ENCODE data around the gene CPLANE1.
"Not testable (repeated sequence)": the region's sequence is repeated elsewhere in the genome, so short reads cannot be mapped to it uniquely, and the experiment has no call there.

The CPLANE1 gene

DNA sequence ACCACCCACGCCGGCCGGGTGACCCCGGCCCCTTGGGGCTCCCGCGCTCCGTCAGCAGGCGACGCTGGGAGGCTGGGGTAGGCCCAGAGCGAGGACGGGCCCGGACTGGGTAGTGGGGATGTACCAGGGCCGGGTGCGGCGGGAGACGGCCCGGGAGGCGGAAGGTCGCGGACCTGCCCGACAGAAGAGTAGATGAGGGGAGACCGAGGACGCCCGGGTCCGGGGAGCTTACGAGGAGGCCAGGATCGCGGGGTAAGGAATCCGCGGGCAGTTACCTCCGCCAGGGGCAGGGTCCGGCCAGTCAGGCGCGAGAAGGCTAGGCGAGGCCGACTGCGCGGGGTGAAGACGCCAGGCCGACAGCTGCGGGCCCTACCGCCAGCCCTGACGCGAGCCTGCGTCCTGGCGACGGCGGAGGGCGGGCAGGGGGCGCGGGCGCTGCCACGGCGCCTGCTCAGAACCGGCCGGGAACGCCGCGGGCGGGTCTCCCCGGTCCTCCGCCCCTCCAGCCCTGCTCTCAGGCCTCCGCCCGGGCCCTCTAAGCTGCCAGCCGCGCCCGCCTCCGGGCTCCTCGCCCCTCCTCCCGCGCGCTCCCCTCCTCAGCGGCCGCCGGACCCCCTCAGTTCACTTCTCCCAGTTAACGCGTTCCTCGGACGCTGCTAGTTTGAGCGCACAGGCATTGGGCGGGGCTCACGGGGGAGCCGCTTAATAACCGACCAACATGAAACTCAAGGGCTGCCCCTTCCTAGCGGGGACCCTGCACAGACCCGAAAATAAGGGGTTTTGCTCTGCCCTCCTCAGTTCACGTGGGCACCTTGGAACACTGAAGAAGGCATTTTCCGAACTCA is at the start of gene CPLANE1:
Gene CPLANE1, minus strand, starts transcription at position 407 of the 845 bp plus-strand sequence. CDS start 1,678 bp downstream, outside the sequence.
- DNase-seq: peak; percentile 82

DNA sequence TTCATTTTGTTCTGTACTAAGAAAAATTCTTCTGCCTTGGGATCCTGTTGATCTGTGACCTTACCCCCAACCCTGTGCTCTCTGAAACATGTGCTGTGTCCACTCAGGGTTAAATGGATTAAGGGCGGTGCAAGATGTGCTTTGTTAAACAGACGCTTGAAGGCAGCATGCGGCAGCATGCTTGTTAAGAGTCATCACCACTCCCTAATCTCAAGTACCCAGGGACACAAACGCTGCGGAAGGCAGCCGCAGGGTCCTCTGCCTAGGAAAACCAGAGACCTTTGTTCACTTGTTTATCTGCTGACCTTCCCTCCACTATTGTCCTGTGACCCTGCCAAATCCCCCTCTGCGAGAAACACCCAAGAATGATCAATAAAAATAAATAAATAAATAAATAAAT is 47.1 kb upstream of the CPLANE1 start:
- DNase-seq: not testable (repeated sequence)

DNA sequence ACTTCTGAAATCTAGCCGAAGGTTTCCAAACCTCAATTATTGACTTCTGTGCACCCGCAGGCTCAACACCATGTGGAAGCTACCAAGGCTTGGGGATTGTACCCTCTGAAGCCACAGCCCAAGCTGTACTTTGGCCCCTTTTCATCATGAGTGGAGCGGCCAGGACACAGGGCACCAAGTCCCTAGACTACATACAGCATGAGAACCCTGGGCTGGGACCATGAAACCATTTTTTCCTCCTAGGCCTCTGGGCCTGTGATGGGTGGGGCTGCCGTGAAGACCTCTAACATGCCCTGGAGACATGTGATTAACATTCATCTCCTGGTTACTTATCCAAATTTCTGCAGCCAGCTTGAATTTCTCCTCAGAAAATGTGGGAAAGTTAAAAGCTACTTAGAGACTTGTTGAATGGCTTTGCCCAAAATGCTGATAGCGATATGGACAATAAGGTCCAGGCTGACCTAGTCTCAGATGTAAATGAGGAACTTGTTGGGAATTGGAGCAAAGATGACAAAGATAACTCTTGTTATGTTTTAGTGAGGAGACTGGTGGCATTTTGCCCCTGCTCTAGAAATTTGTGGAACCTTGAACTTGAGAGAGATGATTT is 34.1 kb upstream of the CPLANE1 start:
- no peak for DNase-seq

DNA sequence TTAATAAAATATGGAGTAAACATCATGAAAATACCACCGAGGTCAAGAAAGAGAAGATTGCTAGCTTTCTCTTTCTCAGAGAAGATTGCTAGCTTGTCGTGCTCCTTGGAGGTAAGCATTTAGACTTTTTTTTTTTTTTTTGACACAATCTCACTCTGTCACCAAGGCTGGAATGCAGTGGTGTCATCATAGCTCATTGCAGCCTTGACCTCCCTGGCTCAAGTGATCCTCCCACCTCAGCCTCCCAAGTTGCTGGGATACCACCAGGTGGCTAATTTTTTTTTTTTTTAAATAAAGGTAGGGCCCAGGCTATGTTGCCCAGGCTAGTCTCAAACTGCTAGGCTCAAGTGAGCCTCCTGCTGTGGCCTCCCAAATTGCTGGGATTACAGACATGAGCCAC is 26.3 kb upstream of the CPLANE1 start:
- no peak for DNase-seq

DNA sequence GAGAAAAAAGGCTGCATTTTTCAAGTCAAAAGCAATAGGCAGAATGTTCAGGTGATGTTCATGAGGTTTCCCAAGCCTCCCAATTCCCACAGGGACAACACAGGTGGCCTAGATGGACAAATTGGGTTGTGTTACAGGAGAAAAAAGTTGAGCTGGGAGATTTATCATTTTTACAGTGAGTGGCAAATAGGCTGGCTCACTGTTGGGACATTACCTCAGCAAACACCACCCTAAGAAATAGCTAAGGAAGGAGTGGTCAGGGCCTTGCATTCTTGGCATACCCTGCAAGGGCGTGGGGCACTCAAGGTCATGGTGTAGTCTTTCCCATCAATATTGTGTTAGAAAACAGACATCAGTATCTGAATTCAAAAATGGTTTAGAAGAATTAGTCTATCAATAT is 23.3 kb upstream of the CPLANE1 start:
- no peak for DNase-seq

DNA sequence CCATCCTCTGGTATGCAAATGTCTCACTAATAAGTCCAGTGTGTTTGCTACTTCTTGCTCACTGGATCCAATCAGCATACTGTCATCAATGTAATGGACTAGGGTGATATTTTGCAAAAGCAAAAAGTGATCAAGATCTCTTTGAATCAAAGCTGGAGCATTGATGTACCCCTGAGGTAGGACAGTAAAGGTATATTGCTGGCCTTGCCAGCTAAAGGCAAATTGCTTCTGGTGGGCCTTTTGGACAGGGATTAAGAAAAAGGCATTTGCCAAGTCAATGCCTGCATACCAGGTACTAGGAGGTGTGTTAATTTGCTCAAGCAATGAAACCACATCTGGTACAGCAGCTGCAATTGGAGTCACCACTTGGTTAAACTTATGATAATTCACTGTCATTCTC is 18.9 kb upstream of the CPLANE1 start:
- not testable (repeated sequence) for DNase-seq

DNA sequence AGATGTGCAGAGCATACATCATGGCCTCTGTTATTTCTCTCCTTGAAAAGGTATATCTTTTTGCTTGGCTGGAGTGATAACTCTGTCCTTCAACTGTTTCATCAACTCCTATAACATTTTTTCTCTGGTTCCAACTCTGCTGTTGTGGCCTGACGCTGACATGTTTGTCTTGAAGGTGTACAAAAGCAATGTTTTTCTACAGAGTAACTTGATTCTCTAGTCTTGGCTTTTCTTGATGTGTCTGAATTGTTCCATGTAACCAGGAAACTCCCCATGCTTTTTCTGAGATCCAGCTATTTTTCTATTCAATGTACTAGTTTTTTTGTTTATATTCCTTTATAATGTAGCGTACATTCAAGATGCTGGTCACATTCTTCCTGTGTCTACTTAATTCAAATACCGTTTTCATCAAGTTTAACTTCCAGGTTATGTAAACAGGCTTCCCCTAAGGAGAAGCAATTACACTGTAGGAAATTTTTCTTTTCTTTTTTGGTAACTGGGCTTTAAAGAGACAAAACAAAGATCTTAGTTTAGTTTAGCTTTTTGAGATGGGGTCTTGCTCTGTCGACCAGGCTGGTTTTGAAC is 6.7 kb upstream of the CPLANE1 start:
- no peak for DNase-seq

DNA sequence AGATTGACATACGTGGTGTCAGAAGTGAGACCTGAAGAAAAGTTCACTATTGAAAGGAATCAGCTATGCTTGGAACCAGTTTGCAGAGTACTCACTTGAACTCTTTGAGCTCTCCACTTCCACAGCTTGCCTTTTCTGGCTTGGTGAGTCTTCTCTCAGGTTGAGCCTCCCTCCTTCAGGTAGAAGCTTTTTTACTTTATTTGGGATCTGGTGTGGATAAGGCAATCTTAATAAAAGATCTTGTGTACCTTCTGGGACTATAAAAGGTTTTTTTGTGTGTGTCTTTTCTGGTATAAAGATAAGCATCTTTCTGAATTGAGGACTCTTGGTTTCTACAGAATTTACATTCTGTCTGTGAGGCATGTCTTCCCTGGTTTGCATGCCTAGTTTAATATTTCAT is 5.4 kb upstream of the CPLANE1 start:
- DNase-seq: no peak

DNA sequence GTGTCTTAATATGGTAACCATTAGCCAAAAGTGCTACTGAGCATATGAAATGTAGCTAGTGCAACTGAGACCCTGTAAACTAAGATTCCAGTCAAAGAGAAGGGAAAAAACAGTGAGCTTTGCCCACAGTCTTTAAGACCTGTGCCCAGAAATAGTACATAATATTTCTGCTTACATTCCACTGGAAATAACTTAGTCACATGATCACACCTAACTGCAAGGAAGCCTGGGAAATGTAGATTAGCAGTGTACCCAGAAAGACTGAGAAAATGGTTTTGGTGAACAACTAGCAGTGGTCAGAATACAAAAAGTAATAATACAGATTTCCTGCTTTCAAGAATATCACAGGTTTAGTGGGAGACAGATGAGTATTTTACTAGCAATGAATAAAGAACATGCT is 2.5 kb upstream of the CPLANE1 start:
- DNase-seq: no peak

DNA sequence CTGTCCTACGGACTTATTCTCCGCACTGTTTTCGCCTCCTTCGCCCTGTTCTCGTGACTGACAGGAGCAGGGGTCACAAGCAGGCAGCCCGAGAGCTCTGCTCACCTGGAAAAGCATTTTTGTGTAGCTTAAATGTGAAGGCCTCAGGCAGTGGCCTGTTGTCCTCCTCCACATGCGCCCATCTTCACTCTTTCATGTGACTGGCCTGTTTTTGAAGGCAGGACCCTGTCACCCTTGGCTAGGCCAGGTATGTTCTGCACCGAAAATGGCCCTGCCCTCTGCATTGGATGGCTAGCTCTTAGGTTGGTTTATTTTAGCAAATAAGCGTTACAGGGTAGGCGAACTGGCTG is 614 bp upstream of the CPLANE1 start:
- no peak for DNase-seq

DNA sequence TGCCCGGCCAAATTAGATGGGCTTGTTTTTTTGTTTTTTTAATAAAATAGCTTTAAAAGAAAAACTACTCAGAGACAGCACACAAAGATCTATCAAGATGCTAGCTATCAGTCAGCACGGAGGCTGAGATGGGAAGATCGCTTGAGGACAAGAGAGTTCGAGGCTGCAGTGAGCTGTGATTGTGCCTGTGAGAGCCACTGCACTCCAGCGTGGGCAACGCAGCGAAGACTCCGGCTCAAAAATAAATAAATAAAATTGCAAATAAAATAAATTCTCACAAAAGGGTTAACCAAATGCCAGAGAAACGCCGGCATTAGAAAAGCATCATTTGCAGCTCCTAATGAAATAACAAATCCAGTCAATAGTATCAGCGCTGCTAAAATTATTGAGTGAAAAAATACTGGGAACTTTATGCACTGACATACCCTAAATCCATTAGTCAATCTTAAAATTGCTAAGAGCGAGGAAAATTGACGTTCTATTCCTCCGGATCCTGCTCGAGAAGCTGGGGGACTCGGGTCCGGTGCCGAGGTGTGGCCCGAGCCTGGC is 681 bp downstream of the CPLANE1 start:
- peak; percentile 5 for DNase-seq

DNA sequence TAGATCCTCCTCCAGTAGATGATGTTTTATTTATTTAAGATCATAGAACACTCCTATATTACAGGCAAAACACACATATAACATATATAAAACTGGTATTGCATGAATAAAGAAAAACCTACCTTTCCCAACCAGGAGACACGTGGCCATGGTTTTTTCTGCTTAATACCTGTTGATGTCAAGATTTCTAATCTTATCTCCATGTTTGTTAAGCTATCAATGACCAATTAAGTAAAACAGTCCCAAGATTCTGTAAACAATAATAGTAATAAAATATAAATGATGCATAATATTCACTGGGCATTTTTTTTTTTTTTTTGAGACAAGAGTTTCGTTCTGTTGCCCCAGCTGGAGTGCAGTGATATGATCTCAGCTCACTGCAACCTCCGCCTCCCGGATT is 1.7 kb downstream of the CPLANE1 start:
- DNase-seq: no peak

DNA sequence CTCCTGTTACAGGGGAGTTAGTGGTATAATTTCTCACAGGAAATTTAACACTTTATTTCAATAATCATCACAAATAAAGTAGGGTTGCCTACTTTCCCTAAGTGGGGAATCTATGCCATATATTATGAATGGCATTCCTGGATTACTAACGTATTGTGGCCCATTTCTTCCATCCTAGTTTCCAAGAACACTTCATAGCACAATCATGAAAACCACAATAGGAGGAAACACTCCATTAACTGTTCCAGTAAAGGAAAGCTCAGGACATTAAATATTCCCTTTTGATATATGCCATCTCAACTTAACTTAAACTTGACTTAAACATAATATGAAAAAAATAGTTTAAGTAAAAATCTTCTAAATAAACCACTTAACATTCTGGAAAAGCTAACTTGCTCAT is 2.1 kb downstream of the CPLANE1 start:
- no peak for DNase-seq

DNA sequence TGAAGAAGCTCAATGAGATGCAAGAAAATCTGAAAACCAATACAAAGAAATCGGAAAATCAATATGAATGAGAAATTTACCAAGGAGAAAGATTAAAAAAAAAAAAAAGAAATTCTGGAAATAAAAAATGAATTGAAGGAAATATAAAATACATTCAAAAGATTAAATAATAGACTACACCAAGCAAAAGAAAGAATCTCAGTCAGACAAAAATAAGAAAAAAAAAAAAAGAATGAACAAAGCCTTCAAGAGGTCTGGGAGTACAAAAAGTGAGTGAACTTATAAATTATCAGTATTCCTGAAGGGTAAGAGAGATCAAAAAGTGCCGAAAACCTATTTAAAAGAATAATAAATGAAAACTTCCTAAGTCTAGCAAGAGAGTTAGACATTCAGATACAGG is 14.9 kb downstream of the CPLANE1 start:
- DNase-seq: no peak

DNA sequence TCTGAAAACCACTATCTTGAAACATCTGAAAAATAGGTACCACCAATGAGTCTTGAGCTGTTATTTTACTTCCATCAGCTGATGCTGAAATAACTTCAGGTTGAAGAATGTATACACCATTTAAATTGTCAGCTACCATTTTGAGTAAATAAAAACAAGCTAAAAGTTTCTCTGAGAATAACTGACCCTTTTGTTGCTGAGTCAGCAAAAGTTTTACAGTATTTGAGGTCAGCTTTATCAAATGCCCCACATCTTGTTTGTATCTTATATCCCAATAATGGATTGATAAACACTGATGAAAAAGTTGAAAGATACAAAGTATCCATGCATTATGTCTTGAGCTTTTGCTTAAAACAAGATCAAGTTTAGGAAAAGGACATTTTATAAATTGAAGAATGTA is 22.8 kb downstream of the CPLANE1 start:
- no peak for DNase-seq

DNA sequence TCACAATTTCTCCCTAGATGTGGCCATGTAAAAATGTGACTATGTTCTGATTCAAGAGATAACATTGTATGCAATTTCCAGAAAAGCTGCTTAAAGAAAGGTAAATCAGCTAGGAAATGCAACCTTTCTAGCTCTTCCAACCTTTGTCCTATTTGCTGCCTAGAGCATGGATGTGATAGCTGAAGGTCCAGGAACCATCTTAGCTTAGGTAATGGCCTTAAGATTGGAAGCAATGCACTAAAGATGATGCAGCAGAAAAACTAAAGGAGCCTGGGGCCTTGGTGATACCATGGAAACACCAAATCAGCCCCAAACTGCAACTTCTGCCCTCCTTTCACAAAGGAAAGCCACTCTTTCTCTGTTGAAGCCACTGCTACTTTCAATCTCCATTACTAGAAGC is 27.0 kb downstream of the CPLANE1 start:
- no peak for DNase-seq

DNA sequence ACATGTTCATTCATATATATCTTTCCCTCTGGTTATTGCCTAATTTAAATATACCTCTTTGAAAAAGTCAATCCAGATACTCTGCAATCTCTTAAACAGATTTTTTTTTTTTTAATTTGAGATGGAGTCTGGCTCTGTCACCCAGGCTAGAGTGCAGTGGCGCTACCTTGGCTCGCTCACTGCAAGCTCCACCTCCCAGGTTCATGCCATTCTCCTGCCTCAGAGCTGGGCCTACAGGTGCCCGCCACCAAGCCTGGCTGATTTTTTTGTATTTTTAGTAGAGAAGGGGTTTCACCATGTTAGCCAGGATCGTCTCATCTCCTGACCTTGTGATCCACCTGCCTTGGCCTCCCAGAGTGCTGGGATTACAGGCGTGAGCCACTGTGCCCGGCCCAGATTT is 28.8 kb downstream of the CPLANE1 start:
- DNase-seq: not testable (repeated sequence)

DNA sequence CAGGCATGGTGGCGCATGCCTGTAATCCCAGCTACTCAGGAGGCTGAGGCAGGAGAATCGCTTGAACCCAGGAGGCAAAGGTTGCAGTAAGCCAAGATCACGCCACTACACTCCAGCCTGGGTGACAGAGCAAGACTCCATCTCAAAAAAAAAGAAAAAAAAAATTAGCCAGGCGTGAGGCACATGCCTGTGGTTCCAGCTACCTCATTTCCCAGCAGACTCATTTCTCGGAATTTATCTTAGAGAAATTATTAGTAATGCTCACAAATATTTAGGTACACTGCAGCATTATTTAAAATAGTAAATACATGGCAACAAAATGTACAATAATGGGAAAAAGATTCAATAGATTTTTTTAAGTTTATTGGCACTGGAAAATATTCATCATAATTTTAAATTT is 29.8 kb downstream of the CPLANE1 start:
- DNase-seq: not testable (repeated sequence)

DNA sequence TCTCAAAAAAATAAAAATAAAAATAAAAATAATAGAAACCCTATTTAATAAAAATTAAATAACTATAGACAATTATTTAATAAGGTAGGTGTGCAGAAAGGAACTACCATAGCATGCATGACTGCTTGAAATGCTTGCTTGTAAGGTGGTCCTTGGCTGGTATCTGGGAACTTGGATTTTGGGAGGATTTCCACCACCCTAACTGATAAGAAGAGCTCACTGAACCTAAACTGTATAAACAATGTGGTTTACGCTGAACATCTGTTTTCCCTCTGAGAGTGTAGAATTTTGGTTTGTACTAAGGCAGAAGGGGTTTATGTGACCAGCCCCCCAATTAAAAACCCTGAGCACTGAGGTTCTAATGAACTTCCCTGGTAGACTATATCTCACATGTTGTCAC is 31.2 kb downstream of the CPLANE1 start:
- no peak for DNase-seq

DNA sequence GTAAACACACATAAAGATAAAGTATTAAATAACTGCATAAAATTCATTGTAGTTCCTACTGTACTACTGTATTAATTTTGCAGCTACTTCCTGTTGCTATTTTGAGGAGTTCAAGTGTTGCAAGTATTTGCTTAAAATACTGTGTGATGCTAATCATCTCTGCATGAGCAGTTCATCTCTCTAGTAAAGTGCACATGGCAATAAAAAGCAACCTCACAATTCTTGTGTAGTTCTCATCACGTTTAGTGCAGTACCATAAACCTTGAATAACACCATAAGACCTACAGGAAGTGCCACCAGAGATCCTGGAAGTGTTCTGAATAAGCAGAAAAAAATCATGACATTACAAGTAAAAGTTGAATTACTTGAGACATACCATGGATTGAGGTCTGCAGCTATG is 34.6 kb downstream of the CPLANE1 start:
- peak; percentile 2 for DNase-seq

DNA sequence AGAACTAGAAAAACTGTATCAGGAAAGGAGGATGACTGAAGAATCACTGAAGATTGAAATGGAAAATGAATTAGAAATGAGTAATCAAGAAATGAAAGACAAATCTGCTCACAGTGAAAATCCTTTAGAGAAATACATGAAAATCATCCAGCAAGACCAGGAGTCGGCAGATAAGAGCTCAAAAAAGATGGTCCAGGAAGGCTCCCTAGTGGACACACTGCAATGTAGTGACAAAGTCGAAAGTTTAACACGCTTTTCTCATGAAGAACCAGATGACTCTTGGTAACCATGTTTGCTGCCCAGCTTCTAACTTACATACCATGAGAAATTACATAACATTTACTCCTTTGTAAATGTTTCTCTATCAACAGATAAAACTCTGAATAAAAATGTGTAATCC is 37.1 kb downstream of the CPLANE1 start:
- no peak for DNase-seq

DNA sequence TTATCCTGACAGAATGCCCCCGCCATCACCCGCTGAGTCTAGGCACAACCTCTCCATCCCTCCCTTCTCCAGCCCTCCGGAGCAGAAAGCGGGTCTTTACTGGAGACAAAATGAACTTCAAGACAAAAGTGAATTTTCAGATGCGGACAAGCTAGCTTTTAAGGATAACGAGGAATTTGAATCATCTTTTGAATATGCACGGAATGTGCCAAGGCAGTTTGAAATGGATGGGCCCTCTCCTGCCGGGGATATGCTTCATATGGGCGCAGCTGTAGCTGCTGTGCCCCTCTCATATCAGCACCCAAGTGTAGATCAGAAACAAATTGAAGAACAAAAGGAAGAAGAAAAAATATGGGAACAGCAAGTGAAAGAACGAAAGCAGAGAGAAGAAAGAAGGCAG is 37.5 kb downstream of the CPLANE1 start:
- no peak for DNase-seq

DNA sequence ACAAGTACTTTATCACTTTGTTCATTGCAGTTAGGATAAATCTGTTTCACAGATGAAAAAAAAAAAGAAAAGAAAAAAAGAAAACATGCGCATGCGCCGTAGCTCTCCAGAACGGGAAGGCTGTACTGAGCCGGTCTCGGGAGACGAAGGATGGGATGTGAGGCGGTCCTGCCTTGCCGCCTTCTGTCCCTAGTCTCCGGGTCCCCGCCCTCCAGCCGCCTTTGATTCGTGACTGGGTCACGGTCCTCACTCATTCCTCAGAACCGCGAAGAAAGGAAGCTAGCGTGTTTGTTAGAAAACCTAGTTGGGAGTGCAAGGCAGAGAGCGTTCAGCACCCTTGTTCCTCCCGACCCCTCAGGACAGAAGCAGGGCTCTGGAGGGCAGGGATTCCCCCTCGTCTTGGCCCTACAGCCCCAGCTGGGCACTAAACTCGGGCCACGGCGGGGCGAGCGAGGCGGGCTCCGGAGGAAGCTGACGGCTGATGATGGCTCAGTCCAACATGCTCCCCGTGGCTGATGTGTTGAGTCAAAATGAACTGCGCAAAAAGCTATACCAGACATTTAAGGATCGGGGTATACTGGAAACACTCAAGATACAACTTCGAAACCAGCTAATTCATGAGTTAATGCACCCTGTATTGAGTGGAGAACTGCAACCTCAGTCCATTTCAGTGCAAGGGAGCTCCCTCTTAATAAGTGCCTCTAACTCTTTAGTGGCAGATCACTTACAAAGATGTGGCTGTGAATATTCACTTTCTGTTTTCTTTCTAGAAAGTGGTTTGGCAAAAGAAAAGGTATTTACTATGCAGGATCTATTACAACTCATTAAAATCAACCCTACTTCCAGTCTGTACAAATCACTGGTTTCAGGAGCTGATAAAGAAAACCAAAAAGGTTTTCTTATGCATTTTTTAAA is 40.0 kb downstream of the CPLANE1 start:
- DNase-seq: peak; percentile 9
